DND-41 (cell line): Measurements from ENCODE around the gene ZC3H7B.
A peak's percentile ranks its signal among the peaks of the same experiment; 100 is the strongest.

Source experiments
- ATAC-seq: fragments of 200-7000 bp; cut with Tn5 transposase; 3 replicates; pipeline ENCODE4 v1.9.1; 2021; ENCODE audit warnings: low read depth; ENCODE audit not compliant: insufficient read depth
- DNase-seq: peaks from one replicate; pipeline ENCODE4 v3.0.0-alpha.2; 2020
- H2AFZ ChIP-seq: 2 replicates; pipeline ENCODE4 v1.6.0; 2012; ENCODE audit warnings: low read depth, low read length
- H3K27ac ChIP-seq: 2 replicates; pipeline ENCODE4 v1.5.1; 2012; ENCODE audit warnings: low read length, inconsistent platforms
- H3K27me3 ChIP-seq: fragments of 200-600 bp; sonication (generic); 2 replicates; pipeline ENCODE4 v1.6.0; 2012; ENCODE audit warnings: low read length, mild to moderate bottlenecking, inconsistent platforms; ENCODE audit not compliant: insufficient read depth, poor library complexity
- H3K36me3 ChIP-seq: 2 replicates; pipeline ENCODE4 v1.5.1; 2012; ENCODE audit warnings: low read length, inconsistent platforms; ENCODE audit not compliant: insufficient read depth
- H3K4me1 ChIP-seq: 2 replicates; pipeline ENCODE4 v1.5.1; 2012; ENCODE audit warnings: mild to moderate bottlenecking, low read length; ENCODE audit not compliant: insufficient read depth
- H3K4me2 ChIP-seq: 2 replicates; pipeline ENCODE4 v1.6.0; 2012; ENCODE audit warnings: mild to moderate bottlenecking, moderate library complexity, low read length, inconsistent platforms; ENCODE audit not compliant: insufficient read depth
- H3K4me3 ChIP-seq, 2 experiments: fragments of 200-600 bp in 1 of 2; shearing (Covaris generic) in 1 of 2; 2 replicates each; pipeline ENCODE4 v1.5.1; 2012 to 2016; ENCODE audit warnings: inconsistent platforms in 2 of 2, low read length in 2 of 2, mild to moderate bottlenecking in 2 of 2, low read depth in 1 of 2, moderate library complexity in 1 of 2
- H3K79me2 ChIP-seq: 2 replicates; pipeline ENCODE4 v1.6.0; 2012; ENCODE audit warnings: low read length, inconsistent platforms; ENCODE audit not compliant: insufficient read depth
- H3K9ac ChIP-seq: 2 replicates; pipeline ENCODE4 v1.6.0; 2012; ENCODE audit warnings: low read depth, mild to moderate bottlenecking, inconsistent platforms, low read length, moderate library complexity
- H3K9me3 ChIP-seq: 2 replicates; pipeline ENCODE4 v1.5.1; 2012; ENCODE audit warnings: low read length, moderate library complexity, mild to moderate bottlenecking, inconsistent platforms; ENCODE audit not compliant: insufficient read depth, severe bottlenecking
- H4K20me1 ChIP-seq: 2 replicates; pipeline ENCODE4 v1.6.0; 2012; ENCODE audit warnings: low read length; ENCODE audit not compliant: insufficient read depth
- EZH2 ChIP-seq: IDR thresholded peaks from 3 replicates; pipeline ENCODE4 v1.6.1; 2012; ENCODE audit warnings: borderline replicate concordance, low read depth, mild to moderate bottlenecking, moderate library complexity, low read length, inconsistent platforms; ENCODE audit not compliant: severe bottlenecking
- TF ChIP-seq, protein P1 (sequence below): IDR thresholded peaks from 2 replicates; pipeline ENCODE4 v1.5.1; 2012; ENCODE audit warnings: borderline replicate concordance, low read length, moderate library complexity, mild to moderate bottlenecking; ENCODE audit not compliant: poor library complexity, severe bottlenecking; ENCODE audit errors: extremely low read depth

The ZC3H7B gene

DNA sequence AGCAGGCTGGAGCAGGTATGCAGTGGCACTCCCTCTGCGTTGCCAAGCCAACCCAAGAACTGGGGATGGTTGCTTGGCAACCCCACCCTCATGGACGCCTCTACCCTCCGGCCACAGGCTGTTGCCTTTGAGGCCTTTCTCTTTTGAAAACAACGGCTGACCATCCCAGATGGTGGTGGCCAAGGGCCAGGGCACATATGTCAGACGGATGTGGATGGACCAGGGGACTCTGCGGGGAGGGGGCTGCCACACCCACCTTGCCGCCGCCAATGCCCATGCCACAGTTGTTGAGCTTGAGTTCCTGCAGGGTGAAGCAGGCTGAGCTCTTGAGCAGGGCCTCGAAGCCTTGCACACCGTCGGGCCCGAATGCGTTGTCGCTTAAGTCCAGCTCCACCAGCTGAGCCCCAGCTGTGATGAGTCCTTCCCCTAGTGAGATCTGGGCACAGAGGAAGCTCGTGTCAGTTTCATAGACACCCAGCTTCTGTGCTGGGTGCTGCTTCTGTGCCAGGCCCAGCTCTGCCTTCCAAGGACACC is 36.9 kb upstream of the ZC3H7B start:
- Histone ChIP-seq H3K36me3 (peaks cover 97% of the 10 kb centered on the region), H3K9me3 (no peaks in the 10 kb centered on the region), H3K4me1 (no peaks in the 10 kb centered on the region), H3K27me3 (no peaks in the 10 kb centered on the region), H3K27ac (no peak overlapping the region), H3K4me2 (no peak overlapping the region), H4K20me1 (peaks cover 41% of the 10 kb centered on the region), H2AFZ (no peak overlapping the region), H3K79me2 (peaks cover 19% of the 10 kb centered on the region), H3K9ac (no peak overlapping the region), H3K4me3 (no peak overlapping the region)
- ATAC-seq (no peak), DNase-seq (no peak)
- TF ChIP-seq, protein P1, sequence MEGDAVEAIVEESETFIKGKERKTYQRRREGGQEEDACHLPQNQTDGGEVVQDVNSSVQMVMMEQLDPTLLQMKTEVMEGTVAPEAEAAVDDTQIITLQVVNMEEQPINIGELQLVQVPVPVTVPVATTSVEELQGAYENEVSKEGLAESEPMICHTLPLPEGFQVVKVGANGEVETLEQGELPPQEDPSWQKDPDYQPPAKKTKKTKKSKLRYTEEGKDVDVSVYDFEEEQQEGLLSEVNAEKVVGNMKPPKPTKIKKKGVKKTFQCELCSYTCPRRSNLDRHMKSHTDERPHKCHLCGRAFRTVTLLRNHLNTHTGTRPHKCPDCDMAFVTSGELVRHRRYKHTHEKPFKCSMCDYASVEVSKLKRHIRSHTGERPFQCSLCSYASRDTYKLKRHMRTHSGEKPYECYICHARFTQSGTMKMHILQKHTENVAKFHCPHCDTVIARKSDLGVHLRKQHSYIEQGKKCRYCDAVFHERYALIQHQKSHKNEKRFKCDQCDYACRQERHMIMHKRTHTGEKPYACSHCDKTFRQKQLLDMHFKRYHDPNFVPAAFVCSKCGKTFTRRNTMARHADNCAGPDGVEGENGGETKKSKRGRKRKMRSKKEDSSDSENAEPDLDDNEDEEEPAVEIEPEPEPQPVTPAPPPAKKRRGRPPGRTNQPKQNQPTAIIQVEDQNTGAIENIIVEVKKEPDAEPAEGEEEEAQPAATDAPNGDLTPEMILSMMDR = no peak
- no peak for TF ChIP-seq EZH2

GRCh38 chr22:41267958-41268357 is 33.4 kb upstream of the ZC3H7B start:
- Histone ChIP-seq H3K79me2 (peaks cover 26% of the 10 kb centered on the region; the same call in 1 of the 2 replicates), H3K27ac (no peak overlapping the region), H4K20me1 (peaks cover 31% of the 10 kb centered on the region), H3K9ac (no peak overlapping the region), H2AFZ (no peak overlapping the region), H3K4me2 (no peak overlapping the region), H3K27me3 (no peaks in the 10 kb centered on the region), H3K9me3 (no peaks in the 10 kb centered on the region), H3K4me1 (no peaks in the 10 kb centered on the region), H3K4me3 (no peak overlapping the region), H3K36me3 (peaks cover 89% of the 10 kb centered on the region)
- ATAC-seq (no peak), DNase-seq (no peak)
- no peak for TF ChIP-seq EZH2
- TF ChIP-seq, protein P1 = no peak

GRCh38 chr22:41271787-41272186 is 29.5 kb upstream of the ZC3H7B start:
- H3K4me2 ChIP-seq = no peak overlapping the region
- peaks cover 89% of the 10 kb centered on the region for H3K36me3 ChIP-seq
- TF ChIP-seq, protein P1 = no peak
- no peak for TF ChIP-seq EZH2
- H3K27ac ChIP-seq = no peak overlapping the region
- H3K9ac ChIP-seq = no peak overlapping the region
- H3K79me2 ChIP-seq = peaks cover 36% of the 10 kb centered on the region
- H3K27me3 ChIP-seq = no peaks in the 10 kb centered on the region
- no peak for DNase-seq
- H3K4me3 ChIP-seq = no peak overlapping the region
- ATAC-seq = peak; percentile 33; the same call in 2 of the 3 replicates
- no peak overlapping the region for H2AFZ ChIP-seq
- no peaks in the 10 kb centered on the region for H3K9me3 ChIP-seq
- peaks cover 20% of the 10 kb centered on the region; the same call in 1 of the 2 replicates for H4K20me1 ChIP-seq
- H3K4me1 ChIP-seq = no peaks in the 10 kb centered on the region

DNA sequence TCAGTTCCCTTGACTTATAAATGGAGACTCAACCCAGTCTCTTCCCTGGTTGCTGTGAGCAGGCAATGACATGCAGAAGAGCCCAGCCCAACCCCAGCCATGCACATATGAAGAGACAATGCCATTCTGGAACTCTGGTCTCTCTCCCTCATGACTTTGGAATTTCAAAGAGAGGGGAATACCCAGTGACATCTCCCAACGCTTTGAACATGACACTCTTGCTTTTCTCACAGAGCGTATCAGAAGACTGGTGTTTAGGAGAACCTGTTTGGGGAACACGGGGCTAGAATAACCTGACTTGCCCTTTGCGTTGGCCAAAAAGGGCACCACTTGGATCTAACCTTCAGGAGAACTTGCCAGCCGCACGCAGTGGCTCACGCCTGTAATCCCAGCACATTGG is 28.2 kb upstream of the ZC3H7B start:
- Histone ChIP-seq H3K27me3 (no peaks in the 10 kb centered on the region), H3K4me3 (no peak overlapping the region), H3K27ac (no peak overlapping the region), H3K4me1 (no peaks in the 10 kb centered on the region), H3K9ac (no peak overlapping the region), H4K20me1 (peaks cover 17% of the 10 kb centered on the region; the same call in 1 of the 2 replicates), H3K36me3 (peaks cover 85% of the 10 kb centered on the region), H3K79me2 (peaks cover 39% of the 10 kb centered on the region), H3K4me2 (no peak overlapping the region), H2AFZ (no peak overlapping the region), H3K9me3 (no peaks in the 10 kb centered on the region)
- no peak for ATAC-seq
- no peak for DNase-seq
- TF ChIP-seq, protein P1 = no peak
- no peak for TF ChIP-seq EZH2
